OCI-LY3 (cell line): Measurements from ENCODE around the gene CDHR2.

Experiments used
- CTCF ChIP-seq: fragments of 200-600, 300-600 bp; sonication (generic); IDR thresholded peaks from 2 replicates; pipeline ENCODE4 v1.5.1; 2014; ENCODE audit warnings: antibody characterized with exemption, low read length, low read depth
- EZH2phosphoT487 ChIP-seq: fragments of 200-600 bp; shearing (Covaris generic); IDR thresholded peaks from 2 replicates; pipeline ENCODE4 v1.6.1; 2018; ENCODE audit warnings: antibody characterized with exemption, mixed run types, low read depth

GRCh38 chr5:176581361-176581760 is 32.2 kb downstream of the CDHR2 start:
- no peak for TF ChIP-seq CTCF
- TF ChIP-seq EZH2phosphoT487: no peak
